Hematopoietic multipotent progenitor cell treated with erythropoietin and hydrocortisone succinate and interleukin-3 and kit ligand, for 8 days (in vitro differentiated cells): ENCODE measurements around the gene MORN3.
"Not testable (repeated sequence)": the region's sequence is repeated elsewhere in the genome, so short reads cannot be mapped to it uniquely, and the experiment has no call there.

Experiments used
- DNase-seq: peaks from one replicate; pipeline ENCODE4 v3.0.0-alpha.2; 2015

Gene MORN3

DNA sequence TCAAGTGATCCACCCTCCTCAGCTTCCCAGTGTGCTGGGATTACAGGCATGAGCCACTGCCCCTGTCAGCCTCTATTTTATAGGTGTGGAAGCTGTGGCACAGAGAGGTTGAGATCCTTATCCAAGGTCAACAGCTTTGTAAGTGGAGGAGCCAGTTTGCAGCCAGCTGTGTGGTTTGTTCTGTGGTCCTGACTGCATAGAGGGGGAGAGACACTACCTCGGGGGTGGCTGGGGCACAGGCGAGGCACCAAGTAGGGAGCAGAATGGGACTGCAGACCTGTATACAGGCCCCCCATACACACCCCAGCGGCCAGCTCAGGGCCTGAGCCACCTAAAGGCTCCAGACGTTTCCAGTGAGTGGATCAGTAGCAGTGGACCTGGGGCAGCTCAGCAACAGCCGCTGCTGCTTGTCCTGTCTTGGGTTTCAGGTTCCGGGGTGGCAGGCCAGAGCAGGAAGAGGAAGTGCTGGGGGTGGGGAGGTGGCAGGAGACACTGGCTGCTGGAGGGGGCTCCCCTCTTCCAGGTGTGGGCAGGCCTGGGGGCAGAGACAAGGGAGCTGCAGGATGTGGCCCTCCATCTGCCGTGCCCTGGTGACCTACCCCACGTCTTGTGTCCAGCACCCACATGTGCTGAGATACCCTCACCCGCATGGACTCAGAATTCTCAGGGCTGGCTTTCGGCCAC is 32.1 kb downstream of the MORN3 start:
- DNase-seq = peak; percentile 62

DNA sequence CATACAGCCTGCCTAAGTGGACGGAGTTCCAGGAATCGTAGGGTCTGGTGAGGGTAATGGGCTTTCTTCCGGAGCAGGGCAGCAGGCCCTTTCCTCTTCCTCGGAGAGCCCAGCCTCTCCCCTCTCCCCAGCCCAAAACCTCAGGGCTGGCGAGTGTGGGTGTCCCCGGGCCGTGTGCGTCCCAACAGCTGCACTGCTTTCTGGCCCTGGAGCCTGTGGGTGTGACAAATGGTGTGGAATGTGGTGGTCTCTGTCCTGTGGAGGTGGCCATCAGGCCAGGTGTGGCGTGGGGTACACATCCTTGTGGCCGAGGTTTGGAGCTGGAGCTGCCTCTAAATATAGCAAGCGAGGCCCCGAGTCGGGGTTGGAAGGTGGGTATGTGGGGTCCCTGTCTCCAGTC is 34.6 kb downstream of the MORN3 start:
- DNase-seq = no peak

GRCh38 chr12:121633833-121634196 is 35.6 kb downstream of the MORN3 start:
- not testable (repeated sequence) for DNase-seq

- DNase-seq = no peak
Measured at GRCh38 chr12:121632069-121632970, 37.1 kb downstream of the MORN3 start.

GRCh38 chr12:121630791-121631355 is 38.6 kb downstream of the MORN3 start:
- no peak for DNase-seq

DNA sequence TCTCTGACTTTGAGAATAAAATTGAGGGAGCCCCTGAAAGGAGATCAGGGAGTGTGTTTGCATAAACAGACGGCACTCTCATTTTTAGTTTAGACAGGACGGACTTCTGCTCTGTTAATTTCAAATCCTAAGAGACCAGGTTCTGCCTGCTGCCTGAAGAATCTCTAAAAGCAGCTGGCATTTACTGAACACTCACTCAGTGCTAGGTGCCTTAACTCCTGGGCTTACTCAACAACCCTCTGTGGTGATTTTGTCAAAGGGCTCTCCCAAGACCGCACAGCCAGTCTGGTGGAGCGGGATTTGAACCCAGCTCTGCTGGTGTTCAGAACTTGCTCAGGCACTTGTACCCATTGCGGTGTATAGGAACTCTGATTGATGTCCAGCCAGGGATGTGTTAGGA is 40.9 kb downstream of the MORN3 start:
- peak; percentile 17 for DNase-seq

DNA sequence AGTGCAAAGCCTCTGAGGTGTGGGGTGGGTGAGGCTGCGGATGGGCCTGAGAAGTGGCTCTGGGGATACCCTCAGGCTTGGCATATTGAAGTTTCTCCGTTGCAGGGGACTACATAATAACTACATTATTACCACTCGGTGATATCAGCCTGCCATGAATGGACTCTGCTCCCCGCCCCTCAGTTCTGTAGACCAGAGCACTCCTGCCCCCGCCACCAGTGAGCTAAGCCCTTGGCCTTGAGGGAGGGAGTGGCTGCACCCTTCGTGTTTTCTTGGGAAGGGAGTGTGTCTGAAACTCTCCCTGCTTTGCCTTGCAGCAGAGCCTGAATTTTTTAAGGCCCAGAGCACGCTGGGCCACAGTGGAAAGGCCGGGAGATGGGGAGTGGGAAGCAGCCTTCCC is 41.4 kb downstream of the MORN3 start:
- DNase-seq = peak; percentile 51

GRCh38 chr12:121626853-121627640 is 42.4 kb downstream of the MORN3 start:
- DNase-seq = peak; percentile 70

- peak; percentile 92 for DNase-seq
Measured at GRCh38 chr12:121626087-121626852, 43.2 kb downstream of the MORN3 start, which contains the start of gene ORAI1. Gene ORAI1, plus strand, starts transcription at chr12:121626530.

DNA sequence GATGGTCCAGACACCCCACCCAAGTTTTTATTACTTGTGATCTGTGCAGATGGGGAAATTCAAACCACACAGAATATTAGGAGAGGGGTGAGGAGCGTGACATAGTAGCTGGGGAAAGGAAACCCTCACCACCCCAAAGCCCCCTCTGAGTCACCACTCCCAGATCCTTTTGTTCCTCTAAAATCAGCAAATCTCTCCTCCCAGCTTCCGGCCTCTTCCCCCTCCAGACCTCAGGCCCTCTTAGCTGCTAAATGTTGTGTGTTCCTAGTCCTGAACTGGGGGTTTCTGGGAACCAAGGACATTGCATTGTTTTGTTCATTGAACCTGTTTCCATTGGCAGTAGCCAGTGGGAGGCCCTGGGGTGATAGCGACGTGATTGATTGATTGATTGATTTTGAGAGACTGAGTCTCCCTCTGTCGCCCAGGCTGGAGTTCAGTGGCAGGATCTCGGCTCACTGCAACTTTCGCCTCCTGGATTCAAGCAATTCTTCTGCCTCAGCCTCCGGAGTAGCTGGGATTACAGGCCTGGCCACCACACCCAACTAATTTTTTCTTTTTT is 49.0 kb downstream of the MORN3 start:
- DNase-seq = no peak

GRCh38 chr12:121618659-121619233 is 50.7 kb downstream of the MORN3 start:
- DNase-seq = no peak

- DNase-seq = no peak
Measured at GRCh38 chr12:121614872-121615467, 54.5 kb downstream of the MORN3 start.

DNA sequence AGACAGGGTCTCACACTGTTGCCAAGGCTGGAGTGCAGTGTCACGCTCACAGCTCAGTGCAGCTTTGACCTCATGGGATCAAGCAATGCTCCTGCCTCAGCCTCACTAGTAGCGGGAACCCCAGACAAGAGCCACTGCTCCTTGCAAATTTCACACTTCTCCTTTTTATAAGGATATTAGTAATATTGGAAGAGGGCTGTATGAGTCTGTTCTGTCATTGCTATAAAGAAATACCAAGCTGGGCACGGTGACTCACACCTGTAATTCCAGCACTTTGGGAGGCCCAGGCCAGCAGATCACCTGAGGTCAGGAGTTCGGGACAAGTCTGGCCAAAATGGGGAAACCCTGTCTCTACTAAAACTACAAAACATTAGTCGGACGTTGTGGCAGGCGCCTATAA is 56.0 kb downstream of the MORN3 start:
- no peak for DNase-seq

- DNase-seq = no peak
Measured at GRCh38 chr12:121611306-121611705, 58.1 kb downstream of the MORN3 start.

DNA sequence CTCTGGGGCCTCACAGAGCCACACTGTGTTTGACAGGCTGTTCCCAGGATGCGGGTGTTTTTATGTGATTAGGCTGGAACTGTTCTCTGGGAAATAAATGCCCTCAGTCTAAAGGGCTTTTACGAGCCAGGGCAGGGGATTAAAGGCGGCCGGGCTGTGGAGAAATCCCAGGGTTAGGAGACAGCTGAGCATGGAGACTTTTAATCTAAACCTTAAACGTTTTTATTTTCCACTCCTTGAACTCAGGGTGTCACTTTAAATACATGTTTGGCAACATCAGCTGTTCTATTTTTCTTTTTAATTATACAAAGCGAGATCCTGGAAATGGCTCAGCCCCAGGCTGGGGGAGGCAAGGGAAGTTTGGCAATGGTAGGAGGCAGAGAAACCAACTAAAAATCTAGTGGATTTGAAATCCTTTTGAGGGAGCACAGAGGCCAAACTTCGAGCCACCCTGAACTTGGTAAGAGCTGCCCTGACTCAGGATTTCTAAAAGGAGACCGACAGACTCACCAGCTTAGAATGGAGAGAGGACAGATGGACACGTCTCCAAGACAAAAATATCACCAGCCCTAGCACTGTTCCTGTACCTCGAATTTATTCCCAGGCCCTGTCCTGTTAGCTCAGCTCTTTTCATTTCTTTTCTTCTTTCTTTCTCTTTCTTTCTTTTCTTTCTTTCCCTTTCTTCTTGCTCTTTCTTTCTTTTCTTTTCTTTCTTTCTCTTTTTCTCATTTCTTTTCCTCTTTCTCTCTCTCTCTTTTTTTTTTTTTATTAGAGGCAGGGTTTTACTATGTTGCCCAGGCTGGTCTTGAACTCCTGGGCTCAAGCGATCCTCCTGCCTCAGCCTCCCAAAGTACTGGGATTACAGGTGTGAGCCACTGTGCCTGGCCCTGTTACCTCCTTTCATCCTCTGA is 59.0 kb downstream of the MORN3 start:
- no peak for DNase-seq

GRCh38 chr12:121608301-121608700 is 61.2 kb downstream of the MORN3 start:
- no peak for DNase-seq

GRCh38 chr12:121603581-121603980 is 65.9 kb downstream of the MORN3 start:
- no peak for DNase-seq

GRCh38 chr12:121602766-121603165 is 66.7 kb downstream of the MORN3 start:
- no peak for DNase-seq

GRCh38 chr12:121600702-121601336 is 68.6 kb downstream of the MORN3 start:
- no peak for DNase-seq
